ENCODE results near the gene UGGT2.

DNA sequence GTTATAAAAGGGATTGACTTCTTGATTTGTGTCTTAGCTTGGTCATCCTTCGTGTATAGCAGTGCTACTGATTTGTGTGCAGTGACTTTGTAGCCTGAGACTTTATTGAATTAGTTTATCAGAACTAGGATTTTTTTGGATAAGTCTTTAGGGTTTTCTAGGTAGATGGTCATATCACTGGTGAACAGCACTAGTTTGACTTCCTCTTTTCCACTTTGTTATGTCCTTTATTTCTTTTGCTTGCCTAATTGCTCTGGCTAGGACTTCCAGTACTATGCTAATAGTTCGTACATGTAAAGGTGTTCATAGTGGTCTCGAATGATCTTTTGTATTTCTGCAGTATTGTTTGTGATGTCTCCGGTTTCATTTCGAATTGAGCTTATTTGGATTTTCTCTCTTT, 230.9 kb downstream of the UGGT2 start:
- TF ChIP-seq, protein P1, sequence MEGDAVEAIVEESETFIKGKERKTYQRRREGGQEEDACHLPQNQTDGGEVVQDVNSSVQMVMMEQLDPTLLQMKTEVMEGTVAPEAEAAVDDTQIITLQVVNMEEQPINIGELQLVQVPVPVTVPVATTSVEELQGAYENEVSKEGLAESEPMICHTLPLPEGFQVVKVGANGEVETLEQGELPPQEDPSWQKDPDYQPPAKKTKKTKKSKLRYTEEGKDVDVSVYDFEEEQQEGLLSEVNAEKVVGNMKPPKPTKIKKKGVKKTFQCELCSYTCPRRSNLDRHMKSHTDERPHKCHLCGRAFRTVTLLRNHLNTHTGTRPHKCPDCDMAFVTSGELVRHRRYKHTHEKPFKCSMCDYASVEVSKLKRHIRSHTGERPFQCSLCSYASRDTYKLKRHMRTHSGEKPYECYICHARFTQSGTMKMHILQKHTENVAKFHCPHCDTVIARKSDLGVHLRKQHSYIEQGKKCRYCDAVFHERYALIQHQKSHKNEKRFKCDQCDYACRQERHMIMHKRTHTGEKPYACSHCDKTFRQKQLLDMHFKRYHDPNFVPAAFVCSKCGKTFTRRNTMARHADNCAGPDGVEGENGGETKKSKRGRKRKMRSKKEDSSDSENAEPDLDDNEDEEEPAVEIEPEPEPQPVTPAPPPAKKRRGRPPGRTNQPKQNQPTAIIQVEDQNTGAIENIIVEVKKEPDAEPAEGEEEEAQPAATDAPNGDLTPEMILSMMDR (CRISPR knock-in tag; IDR thresholded peaks at IDR 0.05) = no peak
- TF ChIP-seq ZFYVE20 (CRISPR knock-in tag; IDR thresholded peaks at IDR 0.05; ENCODE audit: borderline replicate concordance, low read depth) = no peak
- TF ChIP-seq ZNF333 (CRISPR knock-in tag; IDR thresholded peaks at IDR 0.05; ENCODE audit: borderline replicate concordance) = no peak
- no peak for TF ChIP-seq SMARCC2 (IDR thresholded peaks at IDR 0.05)
- TF ChIP-seq, protein P2, sequence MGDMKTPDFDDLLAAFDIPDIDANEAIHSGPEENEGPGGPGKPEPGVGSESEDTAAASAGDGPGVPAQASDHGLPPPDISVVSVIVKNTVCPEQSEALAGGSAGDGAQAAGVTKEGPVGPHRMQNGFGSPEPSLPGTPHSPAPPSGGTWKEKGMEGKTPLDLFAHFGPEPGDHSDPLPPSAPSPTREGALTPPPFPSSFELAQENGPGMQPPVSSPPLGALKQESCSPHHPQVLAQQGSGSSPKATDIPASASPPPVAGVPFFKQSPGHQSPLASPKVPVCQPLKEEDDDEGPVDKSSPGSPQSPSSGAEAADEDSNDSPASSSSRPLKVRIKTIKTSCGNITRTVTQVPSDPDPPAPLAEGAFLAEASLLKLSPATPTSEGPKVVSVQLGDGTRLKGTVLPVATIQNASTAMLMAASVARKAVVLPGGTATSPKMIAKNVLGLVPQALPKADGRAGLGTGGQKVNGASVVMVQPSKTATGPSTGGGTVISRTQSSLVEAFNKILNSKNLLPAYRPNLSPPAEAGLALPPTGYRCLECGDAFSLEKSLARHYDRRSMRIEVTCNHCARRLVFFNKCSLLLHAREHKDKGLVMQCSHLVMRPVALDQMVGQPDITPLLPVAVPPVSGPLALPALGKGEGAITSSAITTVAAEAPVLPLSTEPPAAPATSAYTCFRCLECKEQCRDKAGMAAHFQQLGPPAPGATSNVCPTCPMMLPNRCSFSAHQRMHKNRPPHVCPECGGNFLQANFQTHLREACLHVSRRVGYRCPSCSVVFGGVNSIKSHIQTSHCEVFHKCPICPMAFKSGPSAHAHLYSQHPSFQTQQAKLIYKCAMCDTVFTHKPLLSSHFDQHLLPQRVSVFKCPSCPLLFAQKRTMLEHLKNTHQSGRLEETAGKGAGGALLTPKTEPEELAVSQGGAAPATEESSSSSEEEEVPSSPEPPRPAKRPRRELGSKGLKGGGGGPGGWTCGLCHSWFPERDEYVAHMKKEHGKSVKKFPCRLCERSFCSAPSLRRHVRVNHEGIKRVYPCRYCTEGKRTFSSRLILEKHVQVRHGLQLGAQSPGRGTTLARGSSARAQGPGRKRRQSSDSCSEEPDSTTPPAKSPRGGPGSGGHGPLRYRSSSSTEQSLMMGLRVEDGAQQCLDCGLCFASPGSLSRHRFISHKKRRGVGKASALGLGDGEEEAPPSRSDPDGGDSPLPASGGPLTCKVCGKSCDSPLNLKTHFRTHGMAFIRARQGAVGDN (CRISPR knock-in tag; IDR thresholded peaks at IDR 0.05) = no peak
- TF ChIP-seq KDM1A (CRISPR knock-in tag; IDR thresholded peaks at IDR 0.05) = no peak
- no peak for TF ChIP-seq ZC3H4 (CRISPR knock-in tag; IDR thresholded peaks at IDR 0.05; ENCODE audit: borderline replicate concordance)
- no peak for TF ChIP-seq RFX5 (IDR thresholded peaks at IDR 0.05; ENCODE audit: low read depth, low read length)
- TF ChIP-seq HES4 (CRISPR knock-in tag; IDR thresholded peaks at IDR 0.05; ENCODE audit: borderline replicate concordance) = no peak
- no peak for TF ChIP-seq HCFC1 (IDR thresholded peaks at IDR 0.05; ENCODE audit: low read depth, low read length)
- TF ChIP-seq, protein P3, sequence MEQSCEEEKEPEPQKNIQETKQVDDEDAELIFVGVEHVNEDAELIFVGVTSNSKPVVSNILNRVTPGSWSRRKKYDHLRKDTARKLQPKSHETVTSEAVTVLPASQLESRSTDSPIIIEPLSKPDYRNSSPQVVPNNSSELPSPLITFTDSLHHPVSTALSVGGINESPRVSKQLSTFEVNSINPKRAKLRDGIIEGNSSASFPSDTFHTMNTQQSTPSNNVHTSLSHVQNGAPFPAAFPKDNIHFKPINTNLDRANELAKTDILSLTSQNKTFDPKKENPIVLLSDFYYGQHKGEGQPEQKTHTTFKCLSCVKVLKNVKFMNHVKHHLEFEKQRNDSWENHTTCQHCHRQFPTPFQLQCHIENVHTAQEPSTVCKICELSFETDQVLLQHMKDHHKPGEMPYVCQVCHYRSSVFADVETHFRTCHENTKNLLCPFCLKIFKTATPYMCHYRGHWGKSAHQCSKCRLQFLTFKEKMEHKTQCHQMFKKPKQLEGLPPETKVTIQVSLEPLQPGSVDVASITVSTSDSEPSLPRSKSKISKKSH (CRISPR knock-in tag; IDR thresholded peaks at IDR 0.05; ENCODE audit: borderline replicate concordance) = no peak
- no peak for TF ChIP-seq WIZ (CRISPR knock-in tag; IDR thresholded peaks at IDR 0.05)
- TF ChIP-seq, protein P4, sequence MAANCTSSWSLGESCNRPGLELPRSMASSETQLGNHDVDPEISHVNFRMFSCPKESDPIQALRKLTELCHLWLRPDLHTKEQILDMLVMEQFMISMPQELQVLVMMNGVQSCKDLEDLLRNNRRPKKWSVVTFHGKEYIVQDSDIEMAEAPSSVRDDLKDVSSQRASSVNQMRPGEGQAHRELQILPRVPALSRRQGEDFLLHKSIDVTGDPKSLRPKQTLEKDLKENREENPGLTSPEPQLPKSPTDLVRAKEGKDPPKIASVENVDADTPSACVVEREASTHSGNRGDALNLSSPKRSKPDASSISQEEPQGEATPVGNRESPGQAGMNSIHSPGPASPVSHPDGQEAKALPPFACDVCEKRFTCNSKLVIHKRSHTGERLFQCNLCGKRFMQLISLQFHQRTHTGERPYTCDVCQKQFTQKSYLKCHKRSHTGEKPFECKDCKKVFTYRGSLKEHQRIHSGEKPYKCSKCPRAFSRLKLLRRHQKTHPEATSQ (CRISPR knock-in tag; IDR thresholded peaks at IDR 0.05; ENCODE audit: borderline replicate concordance) = no peak
